Tibial nerve (tissue), 3 donors: ENCODE measurements around the gene CD300LB.

Source experiments
- POLR2A ChIP-seq, 2 donors: fragments of 450-650 bp; IDR thresholded peaks; one replicate each; pipeline ENCODE4 v1.6.1; 2017; ENCODE audit warnings: antibody characterized with exemption in 2 of 2, mild to moderate bottlenecking in 2 of 2, moderate library complexity in 2 of 2
- TF ChIP-seq, protein P1 (sequence below), 5 experiments: fragments of 200-600 bp in 3 of 5; fragments of 450-650 bp in 2 of 5; sonication (generic) in 3 of 5; IDR thresholded peaks; one replicate each; pipeline ENCODE4 v1.5.1; 2016 to 2019; ENCODE audit warnings: antibody characterized with exemption in 5 of 5, mild to moderate bottlenecking in 3 of 5, moderate library complexity in 2 of 5

DNA sequence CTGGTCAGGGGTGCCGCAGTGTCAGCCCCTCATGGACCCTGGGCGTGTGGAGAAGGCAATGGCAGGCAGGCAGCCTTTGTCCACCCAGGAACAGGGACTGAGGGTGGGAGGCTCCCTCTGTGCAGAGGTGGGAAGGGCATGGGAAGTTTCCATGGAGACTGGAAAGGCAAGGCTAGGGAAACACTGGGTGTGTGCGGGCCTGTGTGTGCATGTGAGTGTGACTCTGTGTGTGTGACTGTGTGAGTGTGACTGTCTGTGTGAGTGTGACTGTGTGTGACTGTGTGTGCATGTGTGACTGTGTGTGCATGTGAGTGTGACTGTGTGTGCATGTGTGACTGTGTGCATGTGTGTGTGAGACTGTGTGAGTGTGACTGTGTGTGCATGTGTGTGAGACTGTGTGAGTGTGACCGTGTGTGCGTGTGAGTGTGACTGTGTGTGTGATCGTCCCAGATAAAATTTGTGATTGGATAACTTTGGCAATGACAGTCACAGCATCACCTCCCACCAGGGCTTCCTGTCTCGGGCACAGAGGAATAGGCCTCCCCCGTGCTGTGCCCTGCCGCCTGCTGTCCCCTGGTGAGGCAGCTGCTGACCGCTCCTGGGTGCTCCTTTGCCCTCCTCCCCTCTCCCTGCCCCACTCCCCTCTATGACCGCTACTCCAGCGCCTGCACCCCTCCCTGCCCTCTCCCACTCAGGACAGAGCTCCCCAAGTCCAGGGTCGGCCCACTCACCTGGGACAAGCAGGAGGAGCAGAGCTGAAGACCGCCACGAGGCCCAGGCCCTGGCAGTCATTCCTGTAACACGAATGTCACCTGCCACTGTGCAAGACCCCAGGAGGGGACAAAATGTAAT is 13.9 kb upstream of the CD300LB start:
- TF ChIP-seq POLR2A (IDR thresholded peaks at IDR 0.05): no peak
- TF ChIP-seq, protein P1, sequence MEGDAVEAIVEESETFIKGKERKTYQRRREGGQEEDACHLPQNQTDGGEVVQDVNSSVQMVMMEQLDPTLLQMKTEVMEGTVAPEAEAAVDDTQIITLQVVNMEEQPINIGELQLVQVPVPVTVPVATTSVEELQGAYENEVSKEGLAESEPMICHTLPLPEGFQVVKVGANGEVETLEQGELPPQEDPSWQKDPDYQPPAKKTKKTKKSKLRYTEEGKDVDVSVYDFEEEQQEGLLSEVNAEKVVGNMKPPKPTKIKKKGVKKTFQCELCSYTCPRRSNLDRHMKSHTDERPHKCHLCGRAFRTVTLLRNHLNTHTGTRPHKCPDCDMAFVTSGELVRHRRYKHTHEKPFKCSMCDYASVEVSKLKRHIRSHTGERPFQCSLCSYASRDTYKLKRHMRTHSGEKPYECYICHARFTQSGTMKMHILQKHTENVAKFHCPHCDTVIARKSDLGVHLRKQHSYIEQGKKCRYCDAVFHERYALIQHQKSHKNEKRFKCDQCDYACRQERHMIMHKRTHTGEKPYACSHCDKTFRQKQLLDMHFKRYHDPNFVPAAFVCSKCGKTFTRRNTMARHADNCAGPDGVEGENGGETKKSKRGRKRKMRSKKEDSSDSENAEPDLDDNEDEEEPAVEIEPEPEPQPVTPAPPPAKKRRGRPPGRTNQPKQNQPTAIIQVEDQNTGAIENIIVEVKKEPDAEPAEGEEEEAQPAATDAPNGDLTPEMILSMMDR (IDR thresholded peaks at IDR 0.05): no peak
